Prostate gland (tissue), 2 donors: ENCODE results near the gene GNS.

Experiments
- CTCF ChIP-seq, 4 experiments: fragments of 200-600 bp in 2 of 4; fragments of 450-650 bp in 2 of 4; sonication (generic) in 2 of 4; IDR thresholded peaks; 1 replicate in 3 of 4; 2 replicates in 1 of 4; pipeline ENCODE4 v1.5.1; 2016 to 2019; ENCODE audit warnings: antibody characterized with exemption in 4 of 4, mild to moderate bottlenecking in 2 of 4, moderate library complexity in 2 of 4
- POLR2AphosphoS5 ChIP-seq: sonication (generic); formaldehyde crosslinking; IDR thresholded peaks from one replicate; pipeline ENCODE4 v1.6.1; 2017; ENCODE audit warnings: antibody characterized with exemption

- no peak for TF ChIP-seq CTCF (IDR thresholded peaks at IDR 0.05)
- TF ChIP-seq POLR2AphosphoS5 = no peak
These were observed 28.6 kb downstream of the GNS start for GRCh38 chr12:64730588-64730969.
